Measurements from ENCODE around the gene GNB1. TPM values are rescaled to one million over a fixed set of nuclear protein-coding genes. Genes with fewer than 3 reads are reported as not detected.

GNB1 gene
- total RNA-seq, 1 donor from 2014 or later = 170 TPM

DNA sequence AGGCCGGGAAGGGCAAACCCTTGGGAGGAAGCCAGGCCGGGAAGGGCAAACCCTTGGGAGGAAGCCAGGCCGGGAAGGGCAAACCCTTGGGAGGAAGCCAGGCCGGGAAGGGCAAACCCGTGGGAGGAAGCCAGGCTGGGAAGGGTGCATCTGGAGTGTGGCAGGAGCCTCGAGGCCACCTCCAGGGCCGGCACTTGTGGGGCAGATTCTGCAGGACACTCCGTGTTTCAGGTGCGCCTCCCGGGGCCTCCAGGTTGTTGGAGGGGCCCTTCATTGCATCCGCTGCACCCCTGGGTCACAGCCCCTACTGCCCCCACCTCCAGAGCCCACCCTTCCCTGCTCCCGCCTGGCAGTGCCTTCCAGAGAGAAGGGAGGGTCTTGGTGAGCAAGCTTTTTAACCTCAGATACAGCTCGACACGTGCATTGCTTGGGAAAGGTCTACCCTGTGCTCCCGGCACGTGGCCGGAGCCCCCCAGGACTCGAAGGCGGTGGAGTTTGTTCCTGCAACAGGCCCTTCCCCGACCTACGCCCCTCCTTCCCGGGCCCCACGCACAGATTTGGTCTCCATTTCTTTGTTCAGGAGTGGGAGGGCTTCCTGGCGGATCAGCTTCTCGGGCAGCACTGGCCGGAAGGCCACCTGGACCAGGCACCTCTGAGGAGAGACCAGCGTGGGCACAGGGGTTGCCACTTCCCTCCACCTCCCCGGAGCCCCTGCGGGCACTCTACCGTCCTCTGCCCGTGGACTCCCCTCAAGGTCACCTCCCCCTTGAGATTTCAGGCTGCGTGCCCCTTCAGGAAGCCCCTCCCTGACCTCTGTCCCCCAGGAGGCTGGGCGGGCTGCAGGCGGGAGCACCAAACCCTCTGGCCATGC is 37.6 kb upstream of the GNB1 start:
- Histone ChIP-seq H3K27ac (no peak overlapping the region), H3K4me1 (no peaks in the 10 kb centered on the region), H3K27me3 (no peaks in the 10 kb centered on the region), H3K4me3 (no peak overlapping the region), H3K9me3 (no peaks in the 10 kb centered on the region), H3K36me3 (no peaks in the 10 kb centered on the region)
- TF ChIP-seq, protein P1, sequence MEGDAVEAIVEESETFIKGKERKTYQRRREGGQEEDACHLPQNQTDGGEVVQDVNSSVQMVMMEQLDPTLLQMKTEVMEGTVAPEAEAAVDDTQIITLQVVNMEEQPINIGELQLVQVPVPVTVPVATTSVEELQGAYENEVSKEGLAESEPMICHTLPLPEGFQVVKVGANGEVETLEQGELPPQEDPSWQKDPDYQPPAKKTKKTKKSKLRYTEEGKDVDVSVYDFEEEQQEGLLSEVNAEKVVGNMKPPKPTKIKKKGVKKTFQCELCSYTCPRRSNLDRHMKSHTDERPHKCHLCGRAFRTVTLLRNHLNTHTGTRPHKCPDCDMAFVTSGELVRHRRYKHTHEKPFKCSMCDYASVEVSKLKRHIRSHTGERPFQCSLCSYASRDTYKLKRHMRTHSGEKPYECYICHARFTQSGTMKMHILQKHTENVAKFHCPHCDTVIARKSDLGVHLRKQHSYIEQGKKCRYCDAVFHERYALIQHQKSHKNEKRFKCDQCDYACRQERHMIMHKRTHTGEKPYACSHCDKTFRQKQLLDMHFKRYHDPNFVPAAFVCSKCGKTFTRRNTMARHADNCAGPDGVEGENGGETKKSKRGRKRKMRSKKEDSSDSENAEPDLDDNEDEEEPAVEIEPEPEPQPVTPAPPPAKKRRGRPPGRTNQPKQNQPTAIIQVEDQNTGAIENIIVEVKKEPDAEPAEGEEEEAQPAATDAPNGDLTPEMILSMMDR (IDR thresholded peaks at IDR 0.05) = no peak
- DNase-seq (ENCODE audit: low spot score in 2 of 2) = no peak
- intact Hi-C loops (cut with DNase I) = no loop called here

DNA sequence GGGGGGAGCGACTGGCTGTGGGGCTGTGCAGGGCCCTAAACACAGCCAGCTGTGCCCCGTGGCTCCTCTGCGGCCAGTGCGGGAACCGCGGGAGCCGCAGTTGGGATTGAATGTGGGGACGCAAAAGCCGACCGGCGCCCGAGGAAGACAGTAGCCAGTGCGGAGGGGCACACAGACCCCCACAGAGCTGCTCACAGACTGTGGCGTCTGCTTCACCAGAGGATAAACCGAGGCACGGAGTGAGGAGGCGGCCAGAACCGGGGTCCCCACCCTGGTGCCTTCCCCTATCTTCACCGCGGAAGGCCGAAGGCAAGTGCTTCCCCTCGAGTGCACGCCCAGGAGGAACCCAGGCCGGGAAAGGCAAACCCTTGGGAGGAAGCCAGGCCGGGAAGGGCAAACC is 36.9 kb upstream of the GNB1 start:
- DNase-seq (ENCODE audit: low spot score in 2 of 2) = no peak
- H3K27me3 ChIP-seq = no peaks in the 10 kb centered on the region
- TF ChIP-seq, protein P1 (IDR thresholded peaks at IDR 0.05) = no peak
- intact Hi-C loops (cut with DNase I) = no loop called here
- no peaks in the 10 kb centered on the region for H3K9me3 ChIP-seq
- H3K4me1 ChIP-seq = no peaks in the 10 kb centered on the region
- no peaks in the 10 kb centered on the region for H3K36me3 ChIP-seq
- H3K27ac ChIP-seq = no peak overlapping the region
- H3K4me3 ChIP-seq = no peak overlapping the region

DNA sequence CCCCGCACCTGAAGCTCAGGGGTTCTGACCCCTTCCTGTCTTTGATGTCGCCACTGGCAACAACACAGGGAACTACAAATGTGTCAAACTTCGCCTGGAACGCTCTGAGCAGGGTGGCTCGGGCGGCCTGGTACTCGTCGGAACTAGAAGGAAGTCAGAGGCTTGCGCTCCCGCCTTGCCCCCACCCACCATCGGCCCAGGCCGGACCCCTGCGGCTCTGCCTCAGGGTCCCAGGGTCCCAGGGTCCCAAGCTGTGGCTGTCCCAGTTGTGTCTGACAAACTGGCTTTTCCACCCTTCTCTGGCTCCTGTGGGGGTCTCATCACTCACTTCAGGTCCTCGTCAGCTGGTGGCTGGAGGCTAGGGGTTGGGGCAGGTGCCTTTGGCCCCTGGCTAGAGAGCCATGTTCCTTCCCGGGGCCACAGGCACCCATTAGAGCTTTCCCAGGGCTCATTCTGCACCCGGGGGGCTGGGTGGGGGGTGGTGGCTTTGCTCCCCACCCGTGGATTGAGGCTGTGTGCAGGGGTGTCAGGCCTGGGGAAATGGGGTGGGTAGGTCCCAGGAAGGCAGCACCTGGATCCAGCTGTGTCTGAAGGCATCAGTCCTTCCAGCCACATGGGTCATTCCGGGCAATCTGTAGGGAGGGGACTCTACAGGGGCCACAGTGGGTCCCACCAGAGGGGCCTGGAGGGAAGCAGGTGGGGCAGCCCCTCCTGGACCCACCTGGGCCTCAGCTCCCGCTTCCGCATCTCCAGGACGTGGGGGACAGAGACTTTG is 36.2 kb upstream of the GNB1 start:
- peak in 1 of 2 donors; percentile 56 for DNase-seq (ENCODE audit: low spot score in 2 of 2)
- H3K36me3 ChIP-seq = no peaks in the 10 kb centered on the region
- no peak overlapping the region for H3K27ac ChIP-seq
- no peaks in the 10 kb centered on the region for H3K27me3 ChIP-seq
- H3K4me3 ChIP-seq = no peak overlapping the region
- TF ChIP-seq, protein P1 (IDR thresholded peaks at IDR 0.05) = no peak
- intact Hi-C loops (cut with DNase I) = no loop called here
- H3K9me3 ChIP-seq = no peaks in the 10 kb centered on the region
- no peaks in the 10 kb centered on the region for H3K4me1 ChIP-seq

DNA sequence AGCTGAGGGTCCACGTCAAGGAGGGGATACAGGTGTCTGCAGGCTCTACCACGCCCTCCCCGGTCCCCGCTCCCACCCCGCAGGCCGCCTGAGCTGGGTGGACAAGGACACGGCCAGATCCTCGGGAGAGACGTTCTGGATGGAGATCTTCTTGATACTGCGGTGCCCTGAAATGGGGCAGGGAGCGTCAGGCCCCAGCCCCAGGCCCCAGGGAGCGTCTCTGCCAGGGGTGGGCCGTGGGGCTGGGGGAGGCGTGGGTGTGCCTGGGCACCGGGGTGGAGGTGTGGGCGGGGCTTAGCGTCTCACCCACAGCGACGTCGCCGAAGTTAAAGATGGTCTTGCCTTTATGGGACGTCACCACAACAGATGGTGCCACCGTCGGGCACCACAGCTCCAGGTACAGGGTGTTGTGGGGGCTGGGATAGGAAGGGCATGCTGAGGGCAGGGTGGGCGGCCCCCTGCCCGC is 35.5 kb upstream of the GNB1 start:
- peak in 1 of 2 donors; percentile 55 for DNase-seq (ENCODE audit: low spot score in 2 of 2)
- no peak overlapping the region for H3K4me3 ChIP-seq
- TF ChIP-seq, protein P1 (IDR thresholded peaks at IDR 0.05) = no peak
- no peaks in the 10 kb centered on the region for H3K36me3 ChIP-seq
- no peaks in the 10 kb centered on the region for H3K9me3 ChIP-seq
- no peaks in the 10 kb centered on the region for H3K4me1 ChIP-seq
- intact Hi-C loops (cut with DNase I) = no loop called here
- H3K27me3 ChIP-seq = no peaks in the 10 kb centered on the region
- H3K27ac ChIP-seq = no peak overlapping the region

DNA sequence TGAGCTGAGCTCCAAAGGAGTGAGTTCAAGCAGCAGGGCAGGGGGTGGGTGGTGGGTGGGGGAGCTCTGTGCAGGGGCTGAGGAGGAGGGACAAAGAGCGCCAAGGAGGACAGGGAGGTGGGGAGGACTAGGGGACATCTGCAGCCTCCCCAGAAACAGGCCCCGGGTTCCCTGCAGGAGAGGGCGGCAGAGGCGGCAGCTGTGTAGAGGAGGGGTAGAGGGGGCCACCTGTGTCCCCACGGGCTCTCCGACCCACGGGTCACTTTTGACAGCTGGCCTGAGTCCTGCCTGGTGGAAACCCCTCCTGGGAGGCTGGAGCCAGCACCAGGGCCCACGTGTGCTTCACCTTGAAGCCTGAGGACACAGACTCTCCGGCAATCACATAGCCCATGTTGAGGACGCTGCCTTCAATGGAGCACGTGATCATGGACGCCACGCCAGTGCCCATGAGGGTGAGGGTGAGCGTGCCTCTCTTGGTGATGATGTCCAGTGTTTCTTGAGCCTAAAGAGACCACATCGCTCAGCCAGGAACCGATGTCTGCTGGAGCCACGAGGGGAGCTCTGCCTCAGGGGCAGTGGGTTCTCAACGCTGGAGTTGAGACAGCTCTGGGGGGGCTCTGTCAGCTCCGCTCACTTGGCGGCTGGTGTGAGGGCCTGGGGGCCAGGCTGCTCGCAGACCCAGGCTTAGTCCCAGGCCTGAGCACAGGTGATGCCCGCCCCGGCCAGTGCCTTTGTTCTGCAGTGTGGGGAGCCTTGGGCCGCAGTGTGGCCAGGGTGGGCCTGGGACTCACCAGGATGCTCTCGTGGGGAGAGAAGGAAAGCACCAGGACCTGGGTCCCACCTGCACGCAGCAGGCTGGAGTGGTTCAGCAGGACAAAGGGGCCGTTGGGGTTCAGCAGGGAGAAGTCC is 34.8 kb upstream of the GNB1 start:
- Histone ChIP-seq H3K9me3 (no peaks in the 10 kb centered on the region), H3K36me3 (no peaks in the 10 kb centered on the region), H3K27ac (no peak overlapping the region), H3K4me1 (no peaks in the 10 kb centered on the region), H3K27me3 (no peaks in the 10 kb centered on the region), H3K4me3 (no peak overlapping the region)
- TF ChIP-seq, protein P1 (IDR thresholded peaks at IDR 0.05) = no peak
- intact Hi-C loops (cut with DNase I) = no loop called here
- no peak for DNase-seq (ENCODE audit: low spot score in 2 of 2)

Measured in ascending aorta (tissue), 2 donors.